Nucleus accumbens (tissue), 56 donors: ENCODE results near the gene OIP5.
"Not testable (repeated sequence)": the region's sequence is repeated elsewhere in the genome, so short reads cannot be mapped to it uniquely, and the experiment has no call there.

Experiments used
- DNase-seq, 56 donors: peaks; one replicate each; lab custom pipeline; 2025; lab: John Stamatoyannopoulos, UW

The OIP5 gene

DNA sequence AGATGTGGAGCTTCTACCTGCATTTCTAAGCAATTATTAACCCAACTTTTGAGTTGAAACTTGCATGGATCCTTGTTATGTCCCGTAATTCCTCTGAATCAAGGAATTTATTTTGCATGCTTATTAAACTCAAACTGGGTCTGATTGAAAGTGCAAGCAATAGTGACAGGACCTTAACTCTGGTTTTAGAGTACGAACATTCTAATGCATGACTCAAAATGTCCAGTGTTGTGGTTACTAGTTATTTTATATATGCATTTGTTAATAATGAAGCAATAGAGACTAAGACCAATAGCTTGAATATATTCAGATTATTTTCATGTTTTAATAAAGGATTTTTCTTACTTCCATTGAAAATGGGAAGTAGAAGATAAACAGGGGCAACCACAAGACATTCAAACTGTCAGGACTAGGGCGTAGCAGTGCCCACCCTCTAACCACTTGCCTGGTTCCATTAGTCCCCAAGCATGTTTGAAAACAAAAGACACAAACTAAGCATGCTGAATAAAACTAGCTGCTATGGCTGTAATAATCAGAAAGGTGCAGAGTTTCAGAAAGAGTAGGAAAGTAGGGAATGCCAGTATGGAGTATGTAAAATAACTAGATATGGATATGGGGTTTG lies 28.1 kb downstream of the OIP5 start:
- no peak for DNase-seq

DNA sequence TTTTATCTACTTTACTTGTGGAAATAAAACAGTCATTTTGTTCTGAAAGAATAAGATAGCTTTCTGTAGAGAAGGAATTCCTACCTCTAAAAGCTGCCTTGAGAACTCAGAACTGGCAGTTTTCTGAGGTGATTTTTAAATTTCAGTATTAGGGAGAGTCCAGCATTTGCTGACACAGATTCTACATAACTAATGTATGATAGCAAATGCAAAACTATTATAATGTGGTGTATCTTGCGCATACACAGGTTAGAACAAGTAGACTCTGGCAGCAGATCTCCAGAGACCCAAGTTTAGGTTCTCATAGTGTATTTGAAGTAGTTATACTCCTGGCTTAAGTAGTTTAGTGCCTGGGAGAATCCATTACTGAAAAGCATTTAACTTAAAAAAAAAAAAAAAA lies 30.8 kb downstream of the OIP5 start:
- DNase-seq, result no peak

- not testable (repeated sequence) for DNase-seq
These were observed 31.3 kb downstream of the OIP5 start for GRCh38 chr15:41301139-41301538.

DNA sequence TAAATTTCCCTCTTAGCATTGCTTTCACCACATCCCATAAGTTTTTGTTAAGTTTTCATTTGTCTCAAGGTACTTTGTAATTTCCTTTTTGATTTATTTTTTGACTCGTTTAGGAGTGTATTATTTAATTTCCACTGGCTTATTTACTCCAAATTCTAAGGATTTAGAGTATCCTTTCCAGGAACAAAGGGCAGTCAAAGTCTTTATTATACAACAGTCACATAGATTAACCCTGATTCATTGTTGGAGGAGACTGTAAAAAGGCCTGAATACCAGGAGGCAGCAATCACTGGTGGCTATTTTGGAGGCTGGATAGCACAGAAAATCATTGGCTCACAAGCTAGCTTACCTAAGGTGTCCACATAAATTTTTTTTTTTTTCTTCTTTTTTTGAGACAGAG lies 39.9 kb downstream of the OIP5 start:
- DNase-seq, result no peak

DNA sequence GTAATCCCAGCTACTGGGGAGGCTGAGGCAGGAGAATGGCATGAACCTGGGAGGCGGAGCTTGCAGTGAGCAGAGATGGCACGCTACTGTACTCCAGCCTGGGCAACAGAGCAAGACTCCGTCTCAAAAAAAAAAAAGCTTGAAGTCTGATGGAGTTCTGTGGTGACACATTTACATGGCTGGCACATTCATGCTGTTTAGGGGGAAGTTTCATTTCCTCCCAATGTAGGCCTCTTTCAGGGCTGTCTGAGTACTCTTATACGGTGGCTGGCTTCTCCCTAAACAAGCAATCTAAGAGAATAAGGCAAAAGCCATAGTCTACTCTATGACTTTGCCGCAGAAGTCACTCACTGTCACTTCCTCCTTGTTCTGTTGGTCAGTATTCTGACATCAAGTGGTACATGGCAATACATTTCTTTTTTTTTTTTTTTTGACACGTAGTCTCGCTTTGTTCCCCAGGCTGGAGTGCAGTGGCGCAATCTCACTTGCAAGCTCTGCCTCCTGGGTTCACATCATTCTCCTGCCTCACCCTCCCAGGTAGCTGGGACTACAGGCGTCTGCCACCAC lies 41.2 kb downstream of the OIP5 start:
- no peak for DNase-seq

- no peak for DNase-seq
These were observed 42.4 kb downstream of the OIP5 start for GRCh38 chr15:41289953-41290352.

DNA sequence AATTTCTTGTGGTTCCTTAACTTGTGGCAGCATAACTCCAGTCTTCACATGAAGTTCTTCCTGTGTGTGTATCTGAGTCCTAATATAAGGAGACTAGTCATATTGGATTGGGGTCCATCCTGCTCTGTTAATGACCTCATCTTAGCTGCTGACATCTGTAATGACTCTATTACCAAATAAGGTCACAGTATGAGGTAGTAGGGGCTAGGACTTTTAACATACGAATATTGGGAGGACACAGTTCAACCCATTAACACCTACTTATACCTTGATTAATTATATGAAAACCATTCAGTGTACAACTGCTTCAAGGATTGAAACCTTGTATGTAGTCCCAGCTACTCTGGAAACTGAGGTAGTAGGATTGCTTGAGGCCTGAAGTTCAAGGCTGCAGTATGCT lies 43.9 kb downstream of the OIP5 start:
- DNase-seq, result no peak

DNA sequence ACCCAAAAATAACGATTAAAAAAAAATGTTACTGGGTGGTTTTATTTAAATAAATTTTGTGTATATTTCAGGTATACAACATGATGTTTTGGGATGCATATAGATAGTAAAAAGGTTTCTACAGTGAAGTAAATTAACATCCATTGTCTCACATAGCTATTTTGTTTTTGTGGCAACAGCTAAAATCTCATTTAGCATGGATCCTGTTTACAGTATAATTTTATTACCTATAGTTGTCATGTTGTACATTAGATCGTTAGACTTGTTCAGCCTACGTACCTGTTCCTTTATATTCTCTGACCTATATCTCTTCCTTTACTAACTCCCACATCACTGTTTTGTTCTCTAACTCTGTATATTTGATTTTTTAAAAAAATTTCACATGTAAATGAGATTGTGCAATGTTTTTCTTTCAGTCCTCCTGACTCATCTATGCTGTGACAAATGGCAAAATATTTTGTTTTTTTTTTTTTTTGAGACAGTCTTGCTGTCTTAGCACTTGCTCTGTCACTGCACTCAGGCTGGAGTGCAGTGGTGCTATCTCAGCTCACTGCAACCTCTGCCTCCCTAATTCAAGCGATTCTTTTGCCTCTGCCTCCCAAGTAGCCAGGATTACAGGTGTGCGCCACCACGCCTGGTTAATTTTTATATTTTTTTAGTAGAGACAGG lies 45.6 kb downstream of the OIP5 start:
- no peak for DNase-seq

GRCh38 chr15:41285285-41285684 lies 47.1 kb downstream of the OIP5 start:
- DNase-seq, result no peak

GRCh38 chr15:41284427-41285177 lies 47.8 kb downstream of the OIP5 start:
- DNase-seq, result peak in 15 of 56 donors; percentile 10 to 51 (median 33)

DNA sequence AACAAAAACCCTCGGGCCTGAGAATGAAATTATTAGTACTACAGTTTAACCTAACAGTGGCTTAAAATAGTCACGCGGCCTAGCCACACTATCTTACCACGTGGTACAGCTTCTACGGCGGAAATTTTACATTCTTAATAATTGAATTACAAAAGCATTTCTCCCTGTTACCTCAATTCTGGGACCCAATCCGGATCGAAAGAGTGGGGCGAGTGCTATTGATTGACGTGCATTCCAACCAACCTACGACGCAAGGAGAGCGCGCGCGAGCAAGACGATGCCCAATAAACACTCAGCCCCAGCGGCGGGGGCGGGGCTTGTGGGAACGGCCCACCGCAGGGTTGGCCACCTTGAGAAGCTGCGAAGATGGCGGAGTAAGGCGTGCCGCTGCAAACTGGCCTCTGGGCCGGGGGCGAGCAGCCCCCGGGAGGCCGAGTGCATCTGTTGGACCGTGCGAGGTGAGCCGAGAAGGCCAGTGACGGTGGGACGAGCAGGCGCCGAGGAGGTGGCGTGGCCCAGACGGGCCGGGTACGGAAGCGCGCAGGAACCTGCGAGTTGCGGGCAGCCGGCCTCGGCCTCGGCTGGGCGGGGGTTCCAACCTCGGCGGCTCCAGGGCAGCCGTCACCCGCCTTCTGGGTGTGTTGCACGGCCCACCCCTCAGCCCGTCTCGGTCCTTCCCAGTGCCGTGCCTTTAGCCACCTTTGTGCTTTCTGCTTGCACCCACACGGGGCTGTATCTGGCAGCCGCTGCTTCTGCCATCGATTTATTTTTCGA lies 48.6 kb downstream of the OIP5 start:
- DNase-seq, result peak; percentile 69 to 99 (median 93)

DNA sequence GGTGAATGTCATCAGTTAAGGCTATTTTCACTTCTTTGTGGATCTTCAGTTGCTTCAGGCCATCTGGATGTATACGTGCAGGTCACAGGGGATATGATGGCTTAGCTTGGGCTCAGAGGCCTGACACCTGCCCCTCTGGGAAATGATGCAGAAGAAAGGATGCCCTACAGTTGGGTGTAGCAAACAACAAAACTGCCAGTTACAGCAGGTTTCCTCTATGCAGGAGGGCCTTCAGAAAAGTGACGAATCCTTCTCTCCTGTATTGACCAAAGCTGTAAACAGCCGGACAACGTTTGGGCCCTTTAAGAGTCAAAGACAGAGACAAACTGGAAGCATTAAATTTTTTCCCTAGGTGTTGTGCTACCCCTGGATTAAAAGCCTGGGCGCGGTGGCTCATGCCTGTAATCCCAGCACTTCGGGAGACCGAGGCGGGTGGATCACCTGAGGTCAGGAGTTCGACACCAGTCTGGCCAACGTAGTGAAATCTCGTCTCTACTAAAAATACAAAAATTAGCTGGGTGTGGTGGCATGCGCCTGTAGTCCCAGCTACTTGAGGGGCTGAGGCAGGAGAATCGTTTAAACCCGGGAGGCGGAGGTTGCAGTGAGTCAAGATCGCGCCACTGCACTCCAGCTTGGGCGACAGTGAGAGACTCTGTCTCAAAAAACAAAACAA lies 49.3 kb downstream of the OIP5 start:
- DNase-seq, result peak in 1 of 56 donors; percentile 27

- not testable (repeated sequence) for DNase-seq
These were observed 50.0 kb downstream of the OIP5 start for GRCh38 chr15:41282436-41282835.

GRCh38 chr15:41281236-41281635 lies 51.2 kb downstream of the OIP5 start:
- DNase-seq, result no peak

GRCh38 chr15:41279535-41280283 lies 52.7 kb downstream of the OIP5 start:
- DNase-seq, result no peak

DNA sequence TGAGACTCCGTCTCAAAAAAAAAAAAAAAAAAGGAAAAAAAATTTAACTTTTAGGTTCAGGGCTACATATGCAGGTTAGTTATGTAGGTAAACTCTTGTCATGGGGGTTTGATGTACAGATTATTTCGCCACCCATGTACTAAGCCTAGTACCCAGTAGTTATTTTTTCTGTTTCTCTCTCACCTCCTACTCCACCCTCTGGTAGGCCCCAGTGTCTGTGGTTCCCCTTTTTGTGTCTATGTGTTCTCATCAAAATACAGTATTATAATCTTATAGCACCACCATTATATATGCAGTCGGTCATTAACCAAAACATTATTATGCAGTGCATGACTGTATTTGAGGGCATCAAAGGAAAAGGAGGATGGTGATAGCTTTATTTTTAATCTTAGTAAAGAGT lies 54.1 kb downstream of the OIP5 start:
- DNase-seq, result no peak

- no peak for DNase-seq
These were observed 55.6 kb downstream of the OIP5 start for GRCh38 chr15:41276831-41277230.

DNA sequence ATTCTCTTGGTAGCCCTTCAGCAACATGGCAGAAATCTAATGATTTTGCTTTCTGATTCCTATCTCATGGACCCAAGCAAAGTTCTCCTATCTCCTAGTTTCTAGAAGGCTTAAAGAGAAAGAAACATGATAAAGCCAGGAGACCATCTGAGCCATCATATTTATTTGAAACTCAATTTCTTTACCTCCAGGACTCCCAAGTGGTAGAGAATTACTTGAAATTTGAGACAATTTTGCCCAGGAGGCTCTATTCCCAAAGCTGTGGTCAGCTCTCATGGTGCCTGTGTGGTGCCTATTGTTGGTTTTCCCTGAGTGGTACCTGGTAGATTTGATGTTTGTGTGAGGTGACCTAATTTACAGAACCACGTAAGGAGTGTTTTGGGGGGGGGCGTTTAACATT lies 62.5 kb downstream of the OIP5 start:
- no peak for DNase-seq

GRCh38 chr15:41263891-41264351 lies 68.5 kb downstream of the OIP5 start:
- DNase-seq, result no peak
